GM13976 (cell line): Measurements from ENCODE around the gene FUT1.
"Not testable (repeated sequence)": the region's sequence is repeated elsewhere in the genome, so short reads cannot be mapped to it uniquely, and the experiment has no call there.

Experiments
- DNase-seq: peaks from one replicate; pipeline ENCODE4 v3.0.0; 2012; ENCODE audit warnings: low spot score
- in situ Hi-C: fragments of 300-500 bp; cut with MboI; formaldehyde crosslinking; loops from one replicate; pipeline ENCODE4 v1.12.0; 2022; ENCODE audit warnings: low sequenced_read_pairs, mixed read lengths, inconsistent platforms; ENCODE audit not compliant: unreplicated experiment
- TF ChIP-seq, protein P1 (sequence below): IDR thresholded peaks from 2 replicates; pipeline ENCODE4 v1.5.1; 2012; ENCODE audit warnings: borderline replicate concordance, mild to moderate bottlenecking; ENCODE audit not compliant: insufficient read depth; ENCODE audit errors: extremely low read depth, missing control alignments, control extremely low read depth

The FUT1 gene

GRCh38 chr19:48719263-48720171 is 32.9 kb downstream of the FUT1 start, which contains the start of gene MAMSTR:
TSS of gene MAMSTR (minus strand) at chr19:48719725. CDS start at chr19:48719031, 694 bp downstream.
- in situ Hi-C loops, result no loop called here
- TF ChIP-seq, protein P1, sequence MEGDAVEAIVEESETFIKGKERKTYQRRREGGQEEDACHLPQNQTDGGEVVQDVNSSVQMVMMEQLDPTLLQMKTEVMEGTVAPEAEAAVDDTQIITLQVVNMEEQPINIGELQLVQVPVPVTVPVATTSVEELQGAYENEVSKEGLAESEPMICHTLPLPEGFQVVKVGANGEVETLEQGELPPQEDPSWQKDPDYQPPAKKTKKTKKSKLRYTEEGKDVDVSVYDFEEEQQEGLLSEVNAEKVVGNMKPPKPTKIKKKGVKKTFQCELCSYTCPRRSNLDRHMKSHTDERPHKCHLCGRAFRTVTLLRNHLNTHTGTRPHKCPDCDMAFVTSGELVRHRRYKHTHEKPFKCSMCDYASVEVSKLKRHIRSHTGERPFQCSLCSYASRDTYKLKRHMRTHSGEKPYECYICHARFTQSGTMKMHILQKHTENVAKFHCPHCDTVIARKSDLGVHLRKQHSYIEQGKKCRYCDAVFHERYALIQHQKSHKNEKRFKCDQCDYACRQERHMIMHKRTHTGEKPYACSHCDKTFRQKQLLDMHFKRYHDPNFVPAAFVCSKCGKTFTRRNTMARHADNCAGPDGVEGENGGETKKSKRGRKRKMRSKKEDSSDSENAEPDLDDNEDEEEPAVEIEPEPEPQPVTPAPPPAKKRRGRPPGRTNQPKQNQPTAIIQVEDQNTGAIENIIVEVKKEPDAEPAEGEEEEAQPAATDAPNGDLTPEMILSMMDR, result no peak
- DNase-seq, result no peak

DNA sequence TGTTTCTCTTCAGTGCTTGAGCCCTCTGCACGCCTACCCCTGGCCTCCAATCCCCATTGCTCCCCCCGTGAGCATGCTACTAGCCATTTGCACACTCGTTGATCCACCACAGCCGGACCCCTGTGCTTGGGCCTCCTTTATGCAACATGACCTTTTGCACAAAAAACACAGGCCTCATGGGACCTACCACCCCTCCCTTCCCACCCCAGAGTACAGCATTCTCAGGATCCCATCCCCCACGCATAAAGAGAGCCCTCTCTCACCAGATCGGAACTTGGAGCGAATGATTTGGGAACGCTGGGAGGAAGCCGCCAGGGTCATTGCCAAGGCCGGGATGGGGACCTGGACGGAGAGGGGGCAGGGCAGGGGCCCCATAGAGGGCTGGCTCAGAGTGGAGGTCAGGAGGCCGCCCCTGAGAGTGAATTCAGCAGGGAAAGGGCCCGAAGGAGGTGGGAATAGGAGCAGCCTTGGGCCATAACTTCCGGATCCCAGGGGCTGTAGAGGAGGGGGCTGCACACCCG is 33.7 kb downstream of the FUT1 start:
- DNase-seq, result no peak
- TF ChIP-seq, protein P1, result no peak
- in situ Hi-C loops, result no loop called here

- DNase-seq, in situ Hi-C loops: not testable (repeated sequence)
These were observed 34.3 kb downstream of the FUT1 start for GRCh38 chr19:48718106-48718505.

DNA sequence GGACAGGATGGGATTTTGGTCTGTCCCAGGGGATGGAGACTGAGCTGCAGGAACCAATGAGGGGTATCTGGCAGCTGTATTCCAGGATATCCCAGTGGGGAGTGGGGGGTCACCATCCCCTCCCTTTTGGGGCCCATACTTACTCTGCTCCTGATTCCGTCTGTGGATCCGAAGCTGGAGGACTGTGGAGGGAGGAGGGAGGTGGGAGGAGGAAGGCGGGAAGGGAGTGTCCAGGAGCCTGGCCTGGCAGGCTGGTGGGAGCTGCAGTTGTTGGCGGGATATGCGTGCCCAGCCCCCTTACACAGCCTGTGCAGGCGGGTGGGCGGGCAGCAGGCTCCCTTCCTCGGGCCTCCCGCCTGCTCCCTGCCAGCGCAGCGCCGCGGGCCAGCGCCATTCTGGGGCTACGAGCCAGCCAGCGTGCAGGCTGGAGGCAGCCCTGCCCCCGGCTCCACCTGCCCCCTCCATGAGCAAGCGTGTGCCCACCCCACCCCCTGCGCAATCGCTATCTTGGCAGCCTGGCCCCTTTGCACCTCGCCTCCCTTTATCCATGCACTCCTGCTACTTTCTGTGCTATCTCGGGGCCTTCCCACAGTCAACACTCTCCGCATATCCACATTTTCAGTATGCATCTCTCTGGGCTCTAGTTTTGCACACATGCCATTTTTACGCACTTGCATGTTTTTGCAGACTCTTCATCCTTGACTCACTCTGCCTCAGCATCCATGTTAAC is 35.7 kb downstream of the FUT1 start:
- in situ Hi-C loops, result no loop called here
- TF ChIP-seq, protein P1, result no peak
- no peak for DNase-seq

- TF ChIP-seq, protein P1, result no peak
- DNase-seq, result no peak
- in situ Hi-C loops, result no loop called here
These were observed 36.7 kb downstream of the FUT1 start for GRCh38 chr19:48715681-48716171.

- DNase-seq, result no peak
- TF ChIP-seq, protein P1, result no peak
- in situ Hi-C loops, result no loop called here
These were observed 37.4 kb downstream of the FUT1 start for GRCh38 chr19:48714759-48715675.
